ENCODE data around the gene SEMA6A. TPM values are rescaled to one million over a fixed set of nuclear protein-coding genes. Genes with fewer than 3 reads are reported as not detected.

Gene SEMA6A
- total and polyA plus RNA-seq, 4 donors = 3.7 to 11.4 (median 5.6) TPM

DNA sequence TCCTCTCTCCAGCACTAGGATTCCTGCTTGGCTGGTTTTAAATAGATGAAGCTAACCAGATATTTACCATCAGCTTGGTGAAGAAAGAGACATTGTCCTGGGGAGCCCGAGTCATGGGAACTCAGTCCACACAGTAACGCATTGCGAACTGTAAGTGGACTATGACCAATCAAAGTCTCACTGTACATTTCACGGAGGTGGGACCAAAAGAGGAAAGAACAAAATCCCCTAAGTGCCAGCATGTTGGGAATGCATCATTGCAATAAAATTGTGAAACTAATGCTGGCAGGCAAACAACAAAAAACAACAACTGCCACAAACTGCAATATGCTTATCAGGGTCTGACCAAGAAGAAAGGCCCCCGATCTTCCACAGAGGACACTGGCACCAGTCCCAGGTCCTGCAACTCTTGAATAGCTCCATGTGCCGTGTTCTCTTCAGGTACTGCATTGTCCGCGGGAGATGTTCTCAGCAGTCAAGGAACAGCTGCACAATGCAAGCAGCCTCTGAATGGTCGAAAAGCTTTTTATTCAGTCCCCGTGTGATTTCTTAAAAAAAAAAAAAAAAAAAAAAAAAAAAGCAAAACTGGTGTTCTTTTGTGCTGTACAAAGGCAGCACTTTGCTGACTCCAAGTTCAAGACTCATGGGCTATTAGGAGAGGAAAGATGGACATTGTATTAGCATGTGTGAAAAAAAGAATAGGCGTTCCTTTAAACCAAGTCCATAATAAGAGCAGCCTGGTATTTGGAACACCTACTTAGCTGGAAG lies 38.1 kb downstream of the SEMA6A start:
- Histone ChIP-seq H3K27me3 (ENCODE audit: control insufficient read depth in 4 of 4, insufficient read depth in 4 of 4, low read length in 3 of 4) (no peaks in the 10 kb centered on the region), H3K9ac (ENCODE audit: low read depth in 1 of 2, low read length in 2 of 2) (no peak overlapping the region), H3K36me3 (ENCODE audit: control insufficient read depth in 4 of 4, insufficient read depth in 3 of 4, low read depth in 1 of 4, low read length in 3 of 4) (no peaks in the 10 kb centered on the region), H3K9me3 (ENCODE audit: control insufficient read depth in 4 of 4, low read length in 3 of 4) (no peaks in the 10 kb centered on the region), H3K27ac (ENCODE audit: low read depth in 1 of 2, low read length in 2 of 2) (no peak overlapping the region), H3K4me3 (ENCODE audit: low read depth in 1 of 3, low read length in 3 of 3) (no peak overlapping the region), H3K4me1 (ENCODE audit: control insufficient read depth in 4 of 4, insufficient read depth in 4 of 4, low read length in 3 of 4) (peaks cover 0 to 2% (median 0%) of the 10 kb centered on the region in 4 donors)
- no peak for DNase-seq (ENCODE audit: low spot score)
- no peak for TF ChIP-seq CTCF (IDR thresholded peaks at IDR 0.05; ENCODE audit: low read depth, low read length, missing input control)
- TF ChIP-seq TAF1 (conservative IDR thresholded peaks at IDR 0.05) = no peak
- no peak for TF ChIP-seq FOXA2 (IDR thresholded peaks at IDR 0.05)
- no peak for TF ChIP-seq GABPA (IDR thresholded peaks at IDR 0.05 in 1 of 2, conservative IDR thresholded peaks at IDR 0.05 in 1 of 2)
- TF ChIP-seq, protein P1, sequence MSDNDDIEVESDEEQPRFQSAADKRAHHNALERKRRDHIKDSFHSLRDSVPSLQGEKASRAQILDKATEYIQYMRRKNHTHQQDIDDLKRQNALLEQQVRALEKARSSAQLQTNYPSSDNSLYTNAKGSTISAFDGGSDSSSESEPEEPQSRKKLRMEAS (IDR thresholded peaks at IDR 0.05) = no peak
- TF ChIP-seq RXRA (IDR thresholded peaks at IDR 0.05) = no peak
- TF ChIP-seq, protein P2, sequence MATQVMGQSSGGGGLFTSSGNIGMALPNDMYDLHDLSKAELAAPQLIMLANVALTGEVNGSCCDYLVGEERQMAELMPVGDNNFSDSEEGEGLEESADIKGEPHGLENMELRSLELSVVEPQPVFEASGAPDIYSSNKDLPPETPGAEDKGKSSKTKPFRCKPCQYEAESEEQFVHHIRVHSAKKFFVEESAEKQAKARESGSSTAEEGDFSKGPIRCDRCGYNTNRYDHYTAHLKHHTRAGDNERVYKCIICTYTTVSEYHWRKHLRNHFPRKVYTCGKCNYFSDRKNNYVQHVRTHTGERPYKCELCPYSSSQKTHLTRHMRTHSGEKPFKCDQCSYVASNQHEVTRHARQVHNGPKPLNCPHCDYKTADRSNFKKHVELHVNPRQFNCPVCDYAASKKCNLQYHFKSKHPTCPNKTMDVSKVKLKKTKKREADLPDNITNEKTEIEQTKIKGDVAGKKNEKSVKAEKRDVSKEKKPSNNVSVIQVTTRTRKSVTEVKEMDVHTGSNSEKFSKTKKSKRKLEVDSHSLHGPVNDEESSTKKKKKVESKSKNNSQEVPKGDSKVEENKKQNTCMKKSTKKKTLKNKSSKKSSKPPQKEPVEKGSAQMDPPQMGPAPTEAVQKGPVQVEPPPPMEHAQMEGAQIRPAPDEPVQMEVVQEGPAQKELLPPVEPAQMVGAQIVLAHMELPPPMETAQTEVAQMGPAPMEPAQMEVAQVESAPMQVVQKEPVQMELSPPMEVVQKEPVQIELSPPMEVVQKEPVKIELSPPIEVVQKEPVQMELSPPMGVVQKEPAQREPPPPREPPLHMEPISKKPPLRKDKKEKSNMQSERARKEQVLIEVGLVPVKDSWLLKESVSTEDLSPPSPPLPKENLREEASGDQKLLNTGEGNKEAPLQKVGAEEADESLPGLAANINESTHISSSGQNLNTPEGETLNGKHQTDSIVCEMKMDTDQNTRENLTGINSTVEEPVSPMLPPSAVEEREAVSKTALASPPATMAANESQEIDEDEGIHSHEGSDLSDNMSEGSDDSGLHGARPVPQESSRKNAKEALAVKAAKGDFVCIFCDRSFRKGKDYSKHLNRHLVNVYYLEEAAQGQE (IDR thresholded peaks at IDR 0.05) = no peak
- TF ChIP-seq RAD21 (IDR thresholded peaks at IDR 0.05) = no peak
- no peak for TF ChIP-seq NR2F2 (IDR thresholded peaks at IDR 0.05)
- TF ChIP-seq JUND (IDR thresholded peaks at IDR 0.05) = no peak
- no peak for TF ChIP-seq EGR1 (IDR thresholded peaks at IDR 0.05; ENCODE audit: low read depth in 2 of 2)
- no peak for TF ChIP-seq FOXA1 (IDR thresholded peaks at IDR 0.05)
- no peak for TF ChIP-seq YY1 (IDR thresholded peaks at IDR 0.05)
- no peak for TF ChIP-seq HNF4G (IDR thresholded peaks at IDR 0.05)
- no peak for TF ChIP-seq SP1 (IDR thresholded peaks at IDR 0.05)
- TF ChIP-seq HNF4A (conservative IDR thresholded peaks at IDR 0.05) = no peak
- TF ChIP-seq, protein P3, sequence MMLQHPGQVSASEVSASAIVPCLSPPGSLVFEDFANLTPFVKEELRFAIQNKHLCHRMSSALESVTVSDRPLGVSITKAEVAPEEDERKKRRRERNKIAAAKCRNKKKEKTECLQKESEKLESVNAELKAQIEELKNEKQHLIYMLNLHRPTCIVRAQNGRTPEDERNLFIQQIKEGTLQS (IDR thresholded peaks at IDR 0.05) = no peak
- TF ChIP-seq, protein P4, sequence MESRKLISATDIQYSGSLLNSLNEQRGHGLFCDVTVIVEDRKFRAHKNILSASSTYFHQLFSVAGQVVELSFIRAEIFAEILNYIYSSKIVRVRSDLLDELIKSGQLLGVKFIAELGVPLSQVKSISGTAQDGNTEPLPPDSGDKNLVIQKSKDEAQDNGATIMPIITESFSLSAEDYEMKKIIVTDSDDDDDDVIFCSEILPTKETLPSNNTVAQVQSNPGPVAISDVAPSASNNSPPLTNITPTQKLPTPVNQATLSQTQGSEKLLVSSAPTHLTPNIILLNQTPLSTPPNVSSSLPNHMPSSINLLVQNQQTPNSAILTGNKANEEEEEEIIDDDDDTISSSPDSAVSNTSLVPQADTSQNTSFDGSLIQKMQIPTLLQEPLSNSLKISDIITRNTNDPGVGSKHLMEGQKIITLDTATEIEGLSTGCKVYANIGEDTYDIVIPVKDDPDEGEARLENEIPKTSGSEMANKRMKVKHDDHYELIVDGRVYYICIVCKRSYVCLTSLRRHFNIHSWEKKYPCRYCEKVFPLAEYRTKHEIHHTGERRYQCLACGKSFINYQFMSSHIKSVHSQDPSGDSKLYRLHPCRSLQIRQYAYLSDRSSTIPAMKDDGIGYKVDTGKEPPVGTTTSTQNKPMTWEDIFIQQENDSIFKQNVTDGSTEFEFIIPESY (IDR thresholded peaks at IDR 0.05) = no peak
- 75% methylated on average over 11 of the region's 11 CpGs for WGBS

Measured in liver (tissue), 9 donors.